WERI-Rb-1 (cell line): ENCODE data around the gene EPB41L5.

Source experiments
- DNase-seq: peaks from one replicate; pipeline ENCODE4 v3.0.0-alpha.2; 2020
- H3K27ac ChIP-seq: fragments of 250-450 bp; sonication (Bioruptor Pico); 2 replicates; pipeline ENCODE4 v1.5.1; 2020; ENCODE audit warnings: mild to moderate bottlenecking, moderate library complexity
- H3K27me3 ChIP-seq: fragments of 250-450 bp; sonication (Bioruptor Pico); 2 replicates; pipeline ENCODE4 v1.5.1; 2021; ENCODE audit warnings: mild to moderate bottlenecking, low read depth, moderate library complexity; ENCODE audit not compliant: insufficient read depth, severe bottlenecking
- H3K36me3 ChIP-seq: fragments of 250-450 bp; sonication (Bioruptor Pico); 2 replicates; pipeline ENCODE4 v1.5.1; 2020; ENCODE audit warnings: mild to moderate bottlenecking, moderate library complexity
- H3K4me3 ChIP-seq: 2 replicates; pipeline ENCODE4 v1.5.1; 2011; ENCODE audit warnings: low read depth, mild to moderate bottlenecking, control low read depth, low read length
- H3K9me3 ChIP-seq: fragments of 250-450 bp; sonication (Bioruptor Pico); 2 replicates; pipeline ENCODE4 v1.5.1; 2021; ENCODE audit warnings: mild to moderate bottlenecking, moderate library complexity; ENCODE audit not compliant: severe bottlenecking
- TF ChIP-seq, protein P1 (sequence below): IDR thresholded peaks from 2 replicates; pipeline ENCODE4 v1.5.1; 2011; ENCODE audit warnings: low read depth, mild to moderate bottlenecking, control low read depth, inconsistent platforms, low read length

The EPB41L5 gene

DNA sequence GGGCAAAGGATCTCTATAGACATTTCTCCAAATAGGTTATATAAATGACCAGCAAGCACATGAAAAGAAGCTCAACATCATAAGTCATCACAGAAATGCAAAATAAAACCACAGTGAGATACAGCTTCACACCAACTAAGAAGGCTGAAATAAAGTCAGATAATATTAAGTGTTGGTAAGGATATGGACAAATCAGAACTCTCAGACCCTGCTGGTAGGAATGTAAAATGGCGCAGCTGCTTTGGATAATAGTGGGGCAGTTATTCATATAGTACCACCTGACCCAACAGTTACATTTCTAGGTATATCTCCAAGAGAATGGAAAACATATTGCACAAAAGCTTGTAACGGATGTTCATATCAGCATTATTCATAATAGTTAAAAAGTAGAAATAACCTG is 14.0 kb downstream of the EPB41L5 start:
- Histone ChIP-seq H3K27ac (no peak overlapping the region), H3K4me3 (no peak overlapping the region), H3K9me3 (peaks cover 3% of the 10 kb centered on the region), H3K36me3 (peaks cover 20% of the 10 kb centered on the region), H3K27me3 (no peaks in the 10 kb centered on the region)
- TF ChIP-seq, protein P1, sequence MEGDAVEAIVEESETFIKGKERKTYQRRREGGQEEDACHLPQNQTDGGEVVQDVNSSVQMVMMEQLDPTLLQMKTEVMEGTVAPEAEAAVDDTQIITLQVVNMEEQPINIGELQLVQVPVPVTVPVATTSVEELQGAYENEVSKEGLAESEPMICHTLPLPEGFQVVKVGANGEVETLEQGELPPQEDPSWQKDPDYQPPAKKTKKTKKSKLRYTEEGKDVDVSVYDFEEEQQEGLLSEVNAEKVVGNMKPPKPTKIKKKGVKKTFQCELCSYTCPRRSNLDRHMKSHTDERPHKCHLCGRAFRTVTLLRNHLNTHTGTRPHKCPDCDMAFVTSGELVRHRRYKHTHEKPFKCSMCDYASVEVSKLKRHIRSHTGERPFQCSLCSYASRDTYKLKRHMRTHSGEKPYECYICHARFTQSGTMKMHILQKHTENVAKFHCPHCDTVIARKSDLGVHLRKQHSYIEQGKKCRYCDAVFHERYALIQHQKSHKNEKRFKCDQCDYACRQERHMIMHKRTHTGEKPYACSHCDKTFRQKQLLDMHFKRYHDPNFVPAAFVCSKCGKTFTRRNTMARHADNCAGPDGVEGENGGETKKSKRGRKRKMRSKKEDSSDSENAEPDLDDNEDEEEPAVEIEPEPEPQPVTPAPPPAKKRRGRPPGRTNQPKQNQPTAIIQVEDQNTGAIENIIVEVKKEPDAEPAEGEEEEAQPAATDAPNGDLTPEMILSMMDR = no peak
- DNase-seq = no peak

- H3K9me3 ChIP-seq = peaks cover 3% of the 10 kb centered on the region
- TF ChIP-seq, protein P1 = no peak
- H3K27ac ChIP-seq = no peak overlapping the region
- no peak overlapping the region for H3K4me3 ChIP-seq
- no peak for DNase-seq
- H3K36me3 ChIP-seq = peaks cover 18% of the 10 kb centered on the region
- no peaks in the 10 kb centered on the region for H3K27me3 ChIP-seq
Measured at GRCh38 chr2:120028795-120029194, 15.9 kb downstream of the EPB41L5 start.

DNA sequence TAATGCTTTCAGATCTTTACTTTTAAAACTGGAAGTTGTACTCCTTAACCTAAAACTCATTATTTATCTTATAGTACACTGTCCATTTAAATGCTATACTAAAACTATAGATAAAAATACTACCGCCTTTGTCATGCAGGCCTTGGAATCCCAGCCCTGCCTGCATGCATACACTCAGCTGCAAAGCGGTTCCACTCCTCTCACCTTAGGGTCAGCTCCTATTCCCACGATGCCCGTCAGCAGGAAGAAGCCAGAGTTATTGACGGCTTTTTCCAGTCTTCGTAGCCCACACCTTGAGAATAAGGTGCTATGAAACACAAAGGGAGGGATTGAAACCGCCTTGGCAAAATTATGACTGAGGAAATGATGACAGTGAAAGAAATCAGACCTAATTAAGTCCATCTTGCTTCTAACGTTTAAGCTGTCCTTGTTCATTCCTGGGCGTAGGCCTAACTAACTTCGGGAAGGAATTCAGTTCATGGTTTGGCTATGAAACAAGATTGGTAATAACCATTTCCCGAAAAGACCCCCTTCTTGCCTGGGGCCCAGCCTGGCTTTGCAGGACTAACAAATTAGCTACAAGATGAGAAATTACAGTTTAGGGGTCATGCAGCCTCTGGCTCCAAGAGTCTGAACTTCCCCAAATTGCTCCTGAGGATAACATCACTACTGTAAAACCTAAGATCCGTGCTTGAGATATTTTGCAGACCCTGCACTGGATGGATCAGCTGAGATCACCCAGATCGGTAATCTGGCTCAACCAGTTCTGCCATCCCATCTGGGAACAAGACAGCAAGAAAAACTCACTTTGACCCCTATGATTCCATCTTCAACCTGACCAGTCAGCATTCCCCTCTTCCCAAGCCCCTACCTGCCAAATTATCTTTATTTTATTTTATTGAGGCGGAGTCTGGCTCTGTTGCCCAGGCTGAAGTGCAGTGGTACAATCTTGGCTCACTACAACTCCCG is 17.1 kb downstream of the EPB41L5 start:
- TF ChIP-seq, protein P1 = no peak
- no peak for DNase-seq
- no peak overlapping the region for H3K4me3 ChIP-seq
- H3K27ac ChIP-seq = no peak overlapping the region
- H3K36me3 ChIP-seq = peaks cover 18% of the 10 kb centered on the region
- H3K9me3 ChIP-seq = peaks cover 3% of the 10 kb centered on the region
- no peaks in the 10 kb centered on the region for H3K27me3 ChIP-seq

- TF ChIP-seq, protein P1 = no peak
- Histone ChIP-seq H3K27me3 (no peaks in the 10 kb centered on the region), H3K4me3 (no peak overlapping the region), H3K36me3 (peaks cover 2% of the 10 kb centered on the region), H3K27ac (no peak overlapping the region), H3K9me3 (no peaks in the 10 kb centered on the region)
- no peak for DNase-seq
Measured at GRCh38 chr2:120032297-120032696, 19.4 kb downstream of the EPB41L5 start.

- Histone ChIP-seq H3K36me3 (no peaks in the 10 kb centered on the region), H3K27ac (no peak overlapping the region), H3K4me3 (no peak overlapping the region), H3K27me3 (no peaks in the 10 kb centered on the region), H3K9me3 (no peaks in the 10 kb centered on the region)
- TF ChIP-seq, protein P1 = no peak
- no peak for DNase-seq
Measured at GRCh38 chr2:120034027-120034426, 21.1 kb downstream of the EPB41L5 start.
